GM18502 (cell line): Measurements from ENCODE around the gene GP2.

ENCODE experiments used
- ATAC-seq: cut with Tn5 transposase; IDR thresholded peaks from one replicate; pipeline ENCODE4 v1.9.1; 2021; ENCODE audit warnings: mild to moderate bottlenecking; ENCODE audit not compliant: unreplicated experiment, poor library complexity

GP2 gene

DNA sequence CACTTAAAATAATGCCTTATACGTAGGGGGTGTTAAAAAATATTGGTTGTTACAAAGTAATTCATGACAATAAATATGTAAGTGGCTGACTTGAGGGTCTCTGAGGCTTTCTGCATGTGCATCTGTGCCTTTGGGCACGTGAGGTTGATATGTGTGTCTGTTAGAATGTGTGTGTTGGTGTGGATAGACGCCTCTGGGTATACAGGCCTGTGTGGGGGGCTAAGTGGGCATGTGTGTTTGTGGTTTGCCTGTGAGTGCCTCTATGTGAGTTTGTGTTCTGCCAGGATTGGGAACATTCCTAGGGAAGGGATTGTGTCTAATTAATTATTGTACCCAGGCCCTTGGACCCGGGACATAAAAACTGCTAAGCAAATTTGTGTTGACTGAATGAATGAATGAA lies 19.0 kb downstream of the GP2 start:
- no peak for ATAC-seq

DNA sequence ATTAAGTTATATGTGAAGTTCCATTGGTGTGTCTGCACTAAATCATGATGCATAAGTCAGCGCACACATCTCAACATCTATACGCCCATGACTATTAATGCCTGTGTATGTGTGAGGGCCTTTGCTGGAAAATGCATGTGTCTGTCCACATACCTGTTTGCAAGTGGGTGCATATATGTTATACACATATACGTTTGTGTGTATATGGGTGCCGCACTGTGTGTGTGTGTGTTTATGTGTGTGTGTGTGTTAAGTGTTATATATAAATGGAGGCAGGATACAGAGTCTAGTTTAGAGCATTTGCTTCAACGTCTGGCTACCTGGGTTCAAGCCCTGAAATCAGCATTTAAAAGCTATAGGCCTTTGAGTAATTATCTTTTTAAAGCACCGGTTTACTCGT lies 19.5 kb downstream of the GP2 start:
- no peak for ATAC-seq

DNA sequence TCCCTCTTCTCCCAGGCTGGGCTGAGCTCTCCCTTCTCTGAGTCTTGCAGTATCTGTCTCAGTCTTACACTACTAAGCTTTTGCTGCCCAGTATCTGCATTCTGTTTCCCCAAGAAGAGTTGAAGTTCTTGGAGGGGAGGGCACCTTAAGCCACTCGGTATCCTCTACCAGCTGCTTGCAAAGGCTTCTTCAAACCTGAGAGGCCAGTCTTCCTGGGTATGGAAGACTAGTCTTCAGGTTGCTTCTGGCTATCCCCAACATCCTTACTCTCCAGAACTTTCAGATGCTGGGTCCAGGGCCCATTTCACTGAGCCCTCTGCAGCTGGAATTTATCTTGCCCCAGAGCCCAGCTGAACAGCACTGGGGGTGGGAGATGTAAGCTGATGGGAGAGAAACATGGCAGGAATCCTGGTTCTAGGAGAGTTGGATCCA lies 20.1 kb downstream of the GP2 start:
- ATAC-seq, result no peak

DNA sequence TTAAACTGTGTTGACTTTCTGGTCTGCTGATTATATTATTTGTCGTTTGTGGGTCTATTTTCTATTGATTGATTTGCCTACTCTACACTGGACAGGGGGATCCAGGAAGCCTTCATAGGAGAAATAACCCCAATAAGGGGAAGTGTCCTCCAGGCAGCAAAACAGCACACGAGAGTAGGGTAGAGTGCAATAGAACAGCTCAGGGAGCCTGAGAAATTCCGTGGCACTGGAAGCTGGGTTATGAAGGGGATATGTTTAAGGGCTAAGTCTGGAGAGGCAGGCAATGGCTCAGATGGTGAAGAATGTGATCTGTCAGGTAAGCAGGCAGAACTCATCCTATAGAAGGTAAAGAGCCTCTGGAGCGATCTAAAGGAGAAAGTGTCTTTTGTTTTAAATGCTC lies 20.9 kb downstream of the GP2 start:
- no peak for ATAC-seq

DNA sequence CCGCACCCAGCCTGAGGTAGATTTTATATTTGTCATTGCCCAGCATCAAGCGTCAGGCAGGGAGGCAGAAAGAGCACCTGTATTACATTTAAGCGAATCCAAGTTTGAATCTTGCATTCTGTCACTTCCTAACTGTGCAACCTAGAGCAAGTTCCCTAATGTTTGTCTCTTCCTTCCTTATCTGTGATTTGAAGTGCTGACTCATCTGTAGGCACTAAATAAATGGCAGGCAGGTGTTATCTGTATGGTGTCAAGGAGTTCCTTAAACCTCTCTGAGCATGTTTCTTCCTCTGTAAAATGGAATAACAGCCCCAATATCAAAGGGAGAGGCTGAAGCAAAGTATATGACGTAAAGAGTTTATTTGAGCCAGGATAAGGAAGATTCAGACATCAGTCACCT lies 24.3 kb downstream of the GP2 start:
- ATAC-seq, result no peak

DNA sequence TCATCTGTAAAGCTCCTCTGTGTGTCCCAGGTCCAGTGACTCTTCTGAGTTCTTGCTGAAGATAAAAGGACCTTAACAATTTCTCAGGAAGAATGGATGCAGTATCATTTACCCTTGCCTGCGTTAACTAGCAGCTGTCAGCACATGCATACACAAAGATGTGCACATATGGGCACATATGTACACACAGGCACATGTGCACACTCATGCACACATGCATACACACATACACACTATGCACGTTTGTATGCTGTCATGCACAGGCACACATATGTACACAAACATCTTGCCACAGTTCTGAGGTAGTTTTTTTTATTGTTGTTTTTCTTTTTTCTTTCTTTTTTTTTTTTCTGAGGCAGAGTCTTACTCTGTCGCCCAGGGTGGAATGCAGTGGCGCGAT lies 24.9 kb downstream of the GP2 start:
- ATAC-seq, result no peak

DNA sequence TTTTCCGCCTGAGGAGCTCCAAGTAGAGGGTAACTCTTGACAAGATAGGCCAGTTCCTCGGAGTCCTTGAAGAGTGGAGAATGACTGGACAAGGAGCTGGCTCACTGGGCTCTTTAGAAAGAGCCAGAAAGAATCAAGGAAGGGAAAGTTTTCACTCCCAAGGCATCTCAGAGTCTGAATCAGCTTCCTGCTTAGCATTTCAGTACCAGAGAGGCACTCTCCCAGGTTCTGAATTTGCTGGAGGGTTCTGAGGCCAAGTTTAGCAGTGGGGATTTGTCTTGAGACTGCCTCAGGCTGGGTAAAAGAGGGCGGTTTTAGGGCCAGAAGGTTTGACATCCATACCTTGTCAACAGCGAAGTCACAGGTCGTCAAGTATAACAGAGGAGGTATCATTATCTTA lies 25.5 kb downstream of the GP2 start:
- ATAC-seq, result no peak

DNA sequence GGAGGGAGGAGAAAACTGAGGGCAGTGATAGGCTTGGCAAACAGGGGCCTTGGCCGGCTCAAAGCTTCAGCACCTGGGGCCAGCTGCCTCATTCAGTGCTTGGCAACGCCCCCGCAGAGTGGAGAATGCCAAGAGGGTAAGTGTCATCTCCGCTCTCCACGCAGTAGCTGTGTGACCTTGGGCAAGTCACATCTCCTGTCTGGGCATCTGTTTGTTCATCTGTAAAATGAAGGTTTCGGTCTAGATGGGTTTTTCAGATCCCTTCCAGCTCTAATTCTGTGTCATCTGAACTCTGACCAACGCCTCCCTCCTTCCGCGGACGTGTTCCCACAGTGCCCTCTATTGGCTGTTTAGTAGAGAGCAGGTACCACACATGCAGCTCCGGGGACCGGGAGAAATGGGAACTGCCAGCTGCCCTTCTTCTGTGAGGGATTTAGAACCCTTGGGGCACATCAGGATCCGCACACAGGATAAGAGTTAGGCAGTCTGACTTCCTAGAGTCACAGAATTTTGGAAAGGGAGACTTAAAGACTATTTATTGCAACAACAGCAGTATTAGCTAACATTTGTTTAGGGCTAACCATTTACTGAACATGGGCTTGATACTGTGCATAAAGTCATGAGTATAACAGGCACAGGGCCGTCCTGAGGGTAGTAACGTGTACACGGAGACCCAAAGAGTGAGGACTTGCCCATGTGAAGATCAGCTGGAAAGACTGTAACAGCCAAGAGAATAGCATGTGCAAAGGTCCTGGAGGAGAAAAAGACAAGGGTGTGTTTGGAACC lies 26.8 kb downstream of the GP2 start:
- no peak for ATAC-seq

DNA sequence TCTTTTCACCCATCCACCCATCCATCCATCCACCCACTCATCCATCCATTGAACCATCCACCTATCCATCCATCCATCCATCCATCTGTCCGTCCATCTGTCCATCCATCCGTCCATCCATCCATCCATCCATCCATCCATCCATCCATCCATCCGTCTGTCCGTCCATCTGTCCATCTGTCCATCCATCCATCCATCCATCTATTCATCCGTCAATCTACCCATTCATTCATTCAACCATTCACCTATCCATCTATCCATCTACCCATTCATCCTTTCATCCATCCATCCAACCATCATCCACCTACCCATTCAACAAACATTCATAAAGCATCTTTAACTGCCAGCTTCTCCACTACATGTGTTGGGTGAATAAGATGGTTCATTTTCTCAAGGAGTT lies 28.9 kb downstream of the GP2 start:
- ATAC-seq, result no peak

DNA sequence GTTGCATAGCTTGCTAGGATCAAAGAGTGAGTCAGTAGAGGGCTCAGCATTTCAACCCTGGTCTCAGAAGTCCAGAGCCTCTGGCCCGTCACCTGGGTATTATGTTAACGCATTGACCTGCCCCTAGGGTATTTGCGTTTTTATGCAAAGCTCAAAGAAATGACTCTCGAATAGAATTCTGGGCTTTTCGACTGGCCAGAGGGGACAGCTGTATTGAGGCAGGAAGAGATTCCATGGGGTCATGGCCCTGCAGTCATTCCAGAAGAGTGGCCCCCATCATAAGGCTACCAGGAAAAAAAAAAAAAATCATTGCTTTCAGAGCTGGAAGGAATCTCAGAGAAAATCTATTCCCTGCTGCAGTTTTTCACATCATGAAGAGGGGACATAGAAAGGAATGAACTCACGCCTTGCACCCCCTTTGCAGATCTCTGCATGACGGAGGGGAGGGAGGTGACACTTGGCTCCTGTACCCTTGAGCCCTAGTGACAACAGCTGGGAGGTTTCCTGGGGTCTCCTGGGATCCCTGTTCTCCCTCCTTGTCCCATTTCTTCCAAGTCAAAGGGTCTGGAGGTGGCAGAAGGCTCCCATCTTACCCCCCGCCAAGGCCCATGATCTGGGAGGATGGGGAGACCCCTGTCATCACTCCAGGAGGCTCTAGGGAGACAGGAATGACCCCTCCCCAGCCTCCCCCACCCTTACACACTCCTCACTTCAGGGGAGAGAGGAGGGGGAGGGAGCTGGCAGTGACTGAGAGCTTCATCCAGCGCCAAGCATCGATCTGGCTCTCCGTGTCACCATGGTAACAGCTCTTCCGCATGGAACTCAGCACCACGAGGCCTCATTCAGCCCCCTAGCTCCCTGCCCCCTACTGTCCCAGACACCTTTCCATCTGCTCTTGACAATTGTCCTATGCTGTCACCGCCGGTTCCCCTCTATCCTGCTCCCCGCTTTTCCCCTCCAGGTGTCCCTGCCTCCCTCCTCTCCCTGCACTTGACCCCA lies 35.8 kb downstream of the GP2 start:
- ATAC-seq, result no peak

DNA sequence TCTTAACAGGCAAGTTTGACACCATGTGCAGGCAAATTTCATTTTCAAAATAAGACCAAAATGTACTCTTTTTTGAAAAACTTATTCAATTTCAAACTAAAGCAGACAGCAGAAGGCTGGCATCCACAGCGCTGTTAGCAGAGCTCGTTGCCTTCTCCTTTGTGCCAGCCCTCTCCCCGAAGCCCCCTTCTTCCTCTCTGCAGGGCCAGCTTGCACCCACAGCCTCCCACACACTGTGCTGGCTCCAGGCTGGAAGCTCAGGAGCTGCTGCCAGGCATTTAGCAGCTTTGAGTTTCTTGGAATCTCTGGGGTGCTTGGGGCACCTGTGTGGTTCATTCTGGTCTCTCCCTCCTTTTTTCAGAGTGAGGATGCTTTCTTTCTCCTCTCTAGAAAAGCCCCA lies 37.7 kb downstream of the GP2 start:
- ATAC-seq, result no peak

DNA sequence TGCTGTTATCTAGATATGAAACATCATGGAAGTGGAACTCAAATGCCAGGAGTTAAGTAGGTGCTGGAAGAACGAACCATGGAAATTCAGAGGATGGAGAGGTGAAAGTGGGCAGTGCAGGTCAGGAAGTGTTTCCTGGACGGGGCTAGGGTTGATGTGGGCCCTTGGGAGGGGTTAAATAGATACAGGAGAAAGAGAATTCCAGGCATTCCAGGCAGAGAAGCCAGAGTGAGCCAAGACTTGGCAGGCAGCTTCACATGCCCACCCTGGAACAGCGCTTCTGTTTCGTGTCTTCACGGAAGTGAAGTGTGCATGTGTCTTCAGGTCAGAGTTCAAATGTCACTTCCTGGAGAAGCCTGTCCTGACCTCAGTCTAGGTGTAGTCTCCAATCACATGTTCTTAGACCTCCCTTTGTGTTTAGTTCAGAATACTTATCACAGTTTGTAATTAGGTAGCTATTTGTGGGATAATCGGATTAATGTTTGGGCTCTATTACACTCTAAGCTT lies 41.3 kb downstream of the GP2 start:
- ATAC-seq, result no peak

DNA sequence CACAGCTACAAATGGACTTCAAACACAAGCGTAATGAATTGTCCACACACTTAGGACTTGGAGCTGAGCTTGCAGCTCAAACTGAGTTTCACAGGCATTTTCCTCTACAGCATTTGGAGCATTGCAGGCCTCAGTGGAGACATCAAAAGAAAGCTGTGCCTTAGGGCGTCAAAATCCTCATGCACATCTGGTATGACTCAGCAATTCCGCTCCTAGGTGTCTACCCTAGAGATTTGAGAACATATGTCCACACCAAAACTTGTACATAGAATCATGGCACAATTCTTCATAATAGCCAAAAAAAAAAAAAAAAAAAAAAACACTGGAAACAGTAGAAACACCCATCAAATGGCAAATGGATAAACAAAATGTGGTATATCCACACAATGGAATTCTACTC lies 47.1 kb downstream of the GP2 start:
- no peak for ATAC-seq

DNA sequence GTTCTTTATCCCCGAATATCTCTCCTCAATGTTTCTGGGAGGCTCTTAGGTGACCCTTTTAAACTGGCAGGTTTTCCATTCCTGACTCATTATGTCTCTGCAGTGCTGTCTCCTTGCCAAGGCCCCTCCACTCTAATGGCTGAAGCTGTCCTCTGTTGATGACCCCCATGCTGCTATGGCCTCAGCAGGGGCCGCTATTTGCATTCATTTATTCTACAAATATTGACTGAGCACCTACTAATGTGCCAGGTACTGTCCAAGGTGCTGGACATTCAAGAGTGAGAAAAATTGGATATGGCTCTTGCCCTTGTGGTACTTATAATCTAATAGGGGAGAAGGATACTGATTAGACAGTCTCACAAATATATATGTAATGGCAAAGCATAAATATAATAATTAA lies 55.4 kb downstream of the GP2 start:
- ATAC-seq, result no peak

DNA sequence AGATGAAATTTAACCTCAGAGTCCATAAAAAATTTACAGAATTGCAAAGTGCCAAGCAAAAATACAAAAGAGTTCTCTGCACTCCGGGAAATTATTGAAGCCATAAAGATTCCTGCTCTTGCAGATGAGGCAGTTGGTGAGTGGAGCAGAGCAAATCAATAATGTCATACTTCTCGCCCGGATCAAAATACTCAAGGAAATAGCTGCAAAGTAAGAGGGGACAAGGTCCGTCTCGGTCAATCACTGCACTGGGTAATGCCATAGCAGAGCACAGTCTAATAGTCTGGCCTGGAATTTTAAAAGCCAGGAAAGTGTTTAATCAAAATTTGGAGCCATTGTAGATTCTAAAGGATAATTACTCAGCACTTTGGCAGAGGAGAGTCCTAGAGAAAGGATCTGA lies 58.9 kb downstream of the GP2 start:
- ATAC-seq, result no peak

DNA sequence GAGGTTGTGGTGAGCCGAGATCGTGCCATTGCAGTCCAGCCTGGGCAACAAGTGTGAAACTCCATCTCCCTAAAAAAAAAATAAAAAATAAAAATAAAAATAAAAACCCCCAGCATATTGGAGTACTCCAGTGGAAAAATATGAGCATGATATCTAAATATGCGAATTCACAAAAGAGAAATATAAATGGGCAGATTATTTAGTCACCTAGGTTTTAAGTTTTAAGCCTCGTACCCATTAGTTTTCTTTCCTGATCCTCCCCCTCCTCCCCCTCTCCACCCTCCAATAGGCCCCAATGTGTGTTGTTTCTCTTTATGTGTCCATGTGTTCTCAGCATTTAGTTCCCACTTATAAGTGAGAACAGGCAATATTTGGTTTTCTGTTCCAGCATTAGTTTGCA lies 62.3 kb downstream of the GP2 start:
- no peak for ATAC-seq

DNA sequence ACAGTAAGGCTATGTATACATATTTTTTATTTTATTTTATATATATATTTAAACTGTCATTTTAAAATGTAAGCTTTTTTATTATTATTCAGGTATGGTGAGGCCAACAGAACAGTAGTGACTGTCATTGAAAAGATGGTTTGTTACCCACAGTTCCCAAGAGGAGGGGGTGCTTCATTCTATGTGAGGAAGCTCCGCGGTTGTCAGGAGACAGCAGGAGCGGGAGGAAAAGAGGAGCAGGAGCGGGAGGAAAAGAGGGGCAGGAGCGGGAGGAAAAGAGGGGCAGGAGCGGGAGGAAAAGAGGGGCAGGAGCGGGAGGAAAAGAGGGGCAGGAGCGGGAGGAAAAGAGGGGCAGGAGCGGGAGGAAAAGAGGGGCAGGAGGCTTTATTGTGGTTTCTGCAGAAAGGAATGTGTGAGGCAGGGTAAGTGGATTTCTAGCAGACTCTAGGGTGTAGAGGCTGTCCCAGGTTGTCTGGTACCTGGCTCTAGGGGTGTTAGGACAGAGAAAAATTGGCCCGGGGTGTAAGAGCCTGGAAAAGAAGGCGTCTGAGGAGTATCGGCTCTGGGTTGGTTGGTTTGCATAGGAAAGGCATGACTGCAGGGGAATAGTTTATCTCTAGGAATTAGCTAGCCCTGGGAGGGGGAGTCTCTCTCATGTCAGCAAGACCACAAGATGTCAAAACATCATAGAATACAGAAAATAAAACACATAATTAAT lies 64.0 kb downstream of the GP2 start:
- ATAC-seq, result no peak

DNA sequence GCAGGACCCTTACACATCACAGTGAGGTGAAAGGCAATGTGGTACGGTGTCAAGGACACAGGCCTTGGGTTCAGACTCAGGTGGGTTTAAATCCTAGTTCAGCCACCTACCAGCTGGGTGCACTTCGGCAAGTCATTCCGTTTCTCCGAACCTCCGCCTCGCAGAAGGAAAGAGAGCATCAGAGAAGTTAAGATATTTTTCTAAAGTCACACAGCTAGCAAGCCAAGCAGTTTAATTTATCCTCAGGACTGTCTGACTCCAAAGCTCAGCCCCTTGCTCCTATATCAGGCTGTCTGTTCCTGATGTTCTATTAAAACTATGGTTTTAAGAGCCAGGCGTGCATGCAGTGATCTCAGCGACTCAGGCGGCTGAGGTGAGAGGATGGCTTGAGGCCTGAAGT lies 65.1 kb downstream of the GP2 start:
- ATAC-seq, result no peak

DNA sequence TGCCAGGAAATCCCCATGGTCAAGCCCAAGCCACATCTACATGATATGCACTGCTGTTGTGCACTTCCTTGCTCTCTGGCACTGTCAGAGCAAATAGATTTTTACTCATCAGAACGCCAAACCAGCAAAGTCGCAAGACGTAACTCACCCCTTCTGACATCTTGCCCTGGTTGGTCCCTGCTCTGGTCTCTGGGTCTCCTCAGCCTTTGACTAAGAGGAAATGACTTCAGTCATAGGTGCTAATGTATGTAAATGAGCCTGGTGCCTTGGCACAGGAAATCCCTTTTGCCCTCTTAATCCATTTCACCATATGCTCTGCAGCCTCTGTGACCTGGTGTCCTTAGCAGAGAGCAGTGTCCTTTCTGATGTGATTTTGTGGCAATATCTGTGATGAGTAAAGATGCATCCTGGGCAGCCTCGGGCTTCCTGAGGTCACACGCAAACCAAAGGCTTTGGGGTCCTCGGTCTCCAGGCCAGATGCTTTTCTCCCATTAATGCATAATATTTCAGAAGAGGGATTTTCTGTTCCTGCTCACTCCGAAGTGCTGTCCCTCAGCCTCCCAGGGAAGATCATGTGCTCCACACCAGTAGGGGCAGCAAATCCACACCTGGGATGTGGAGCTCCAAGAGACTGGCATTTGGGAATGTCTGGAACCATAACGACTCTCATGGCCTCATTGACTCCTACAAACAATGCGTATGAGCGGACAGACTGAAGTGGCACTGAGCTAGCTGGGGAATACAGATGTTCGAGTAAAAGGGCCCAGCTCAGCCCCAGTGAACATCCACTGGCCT lies 66.9 kb downstream of the GP2 start:
- no peak for ATAC-seq
